Measurements from ENCODE around the gene WFDC5.

Gene WFDC5

DNA sequence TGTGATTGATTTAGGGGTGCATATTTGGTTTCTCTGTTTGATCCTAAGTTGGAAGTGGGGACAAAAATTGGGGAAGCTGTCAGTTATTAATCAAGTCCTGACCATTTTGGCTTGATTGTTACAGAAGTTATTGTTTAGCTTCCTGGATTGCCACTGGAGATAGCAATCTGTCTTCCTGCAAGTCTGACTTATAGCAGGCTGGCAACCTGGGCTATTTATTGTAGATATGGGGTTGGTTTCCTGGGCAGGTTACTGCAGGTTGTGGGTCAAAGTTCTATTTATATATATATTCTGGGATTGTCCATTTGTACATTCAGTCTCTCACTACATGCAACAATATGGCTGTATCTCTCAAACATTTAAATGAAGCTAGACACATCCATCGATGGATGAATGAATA, 31.8 kb downstream of the WFDC5 start:
- H3K36me3 ChIP-seq: peaks cover 26 to 41% (median 40%) of the 10 kb centered on the region in 3 donors

DNA sequence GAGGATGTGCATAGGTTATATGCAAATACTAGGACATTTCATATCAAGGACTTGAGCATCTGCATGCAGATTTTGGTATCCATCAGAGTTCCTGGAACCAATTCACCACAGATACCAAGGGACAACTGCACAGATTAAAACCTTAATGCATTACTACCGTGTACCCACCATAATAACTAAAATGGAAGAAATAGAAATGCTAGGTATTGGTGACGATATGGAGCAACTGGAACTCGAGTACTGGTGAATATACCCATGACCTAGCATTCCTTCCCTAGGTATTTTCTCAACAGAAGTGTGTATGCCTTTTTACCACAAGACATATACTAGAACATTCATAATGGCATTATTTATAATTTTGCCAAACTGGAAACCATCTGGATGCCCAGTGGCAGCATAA, 32.5 kb downstream of the WFDC5 start:
- no peak overlapping the region for H3K27ac ChIP-seq
- no peak overlapping the region for H3K4me3 ChIP-seq
- intact Hi-C loops (cut with DNase I; ENCODE audit: low total_unique reads): no loop called here
- H3K36me3 ChIP-seq: peaks cover 30 to 46% (median 40%) of the 10 kb centered on the region in 3 donors
- no peak for DNase-seq
- H3K27me3 ChIP-seq: no peaks in the 10 kb centered on the region
- TF ChIP-seq, protein P1, sequence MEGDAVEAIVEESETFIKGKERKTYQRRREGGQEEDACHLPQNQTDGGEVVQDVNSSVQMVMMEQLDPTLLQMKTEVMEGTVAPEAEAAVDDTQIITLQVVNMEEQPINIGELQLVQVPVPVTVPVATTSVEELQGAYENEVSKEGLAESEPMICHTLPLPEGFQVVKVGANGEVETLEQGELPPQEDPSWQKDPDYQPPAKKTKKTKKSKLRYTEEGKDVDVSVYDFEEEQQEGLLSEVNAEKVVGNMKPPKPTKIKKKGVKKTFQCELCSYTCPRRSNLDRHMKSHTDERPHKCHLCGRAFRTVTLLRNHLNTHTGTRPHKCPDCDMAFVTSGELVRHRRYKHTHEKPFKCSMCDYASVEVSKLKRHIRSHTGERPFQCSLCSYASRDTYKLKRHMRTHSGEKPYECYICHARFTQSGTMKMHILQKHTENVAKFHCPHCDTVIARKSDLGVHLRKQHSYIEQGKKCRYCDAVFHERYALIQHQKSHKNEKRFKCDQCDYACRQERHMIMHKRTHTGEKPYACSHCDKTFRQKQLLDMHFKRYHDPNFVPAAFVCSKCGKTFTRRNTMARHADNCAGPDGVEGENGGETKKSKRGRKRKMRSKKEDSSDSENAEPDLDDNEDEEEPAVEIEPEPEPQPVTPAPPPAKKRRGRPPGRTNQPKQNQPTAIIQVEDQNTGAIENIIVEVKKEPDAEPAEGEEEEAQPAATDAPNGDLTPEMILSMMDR (IDR thresholded peaks at IDR 0.05): no peak
- H3K4me1 ChIP-seq: no peaks in the 10 kb centered on the region
- peaks cover 0 to 3% (median 0%) of the 10 kb centered on the region in 3 donors for H3K9me3 ChIP-seq

More for the DNA sequence above, 31.8 kb downstream of the WFDC5 start:
- intact Hi-C loops (cut with DNase I; ENCODE audit: low total_unique reads): no loop called here
- Histone ChIP-seq H3K9me3 (peaks cover 0 to 3% (median 0%) of the 10 kb centered on the region in 3 donors), H3K27me3 (no peaks in the 10 kb centered on the region), H3K4me1 (no peaks in the 10 kb centered on the region), H3K4me3 (no peak overlapping the region), H3K27ac (no peak overlapping the region)
- DNase-seq: no peak
- TF ChIP-seq, protein P1 (IDR thresholded peaks at IDR 0.05): no peak

DNA sequence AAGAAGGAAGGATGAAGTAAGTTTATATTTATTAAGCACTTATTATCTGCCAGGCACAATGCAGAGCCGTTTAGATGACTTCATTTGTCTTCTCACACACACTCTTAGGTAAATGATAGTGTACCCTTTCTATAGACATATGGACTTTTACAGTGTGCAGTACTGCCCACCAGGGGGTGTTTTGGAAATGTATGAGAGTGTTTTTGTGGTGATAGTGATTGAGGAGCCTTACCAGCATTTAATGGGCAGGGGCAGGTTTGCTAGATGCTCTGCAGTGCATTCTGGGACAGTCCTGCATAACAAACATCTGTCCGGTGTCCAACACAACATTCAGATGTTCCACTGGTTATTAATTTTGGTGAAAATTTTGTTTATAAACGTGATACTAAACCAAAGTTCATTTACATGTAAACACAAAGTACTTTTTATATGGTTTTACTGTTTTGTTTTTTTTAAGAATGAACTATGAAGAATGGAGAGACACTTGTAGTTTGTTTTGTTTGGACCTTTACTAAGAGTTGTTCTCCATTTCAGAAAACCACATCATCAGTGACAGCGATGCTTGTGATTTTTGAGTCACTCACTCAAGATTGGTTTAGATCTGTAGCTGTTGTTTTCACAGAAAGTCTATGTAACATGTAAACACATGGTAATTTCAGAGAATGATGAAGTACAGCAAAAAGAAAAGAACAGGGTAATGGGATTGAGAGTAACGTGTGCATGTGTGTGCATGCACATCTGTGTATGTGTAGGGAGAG, 33.9 kb downstream of the WFDC5 start:
- H3K36me3 ChIP-seq: peaks cover 44 to 61% (median 47%) of the 10 kb centered on the region in 3 donors
- TF ChIP-seq, protein P1 (IDR thresholded peaks at IDR 0.05): no peak
- no peak for DNase-seq
- H3K27ac ChIP-seq: no peak overlapping the region
- no peaks in the 10 kb centered on the region for H3K27me3 ChIP-seq
- H3K9me3 ChIP-seq: peaks cover 0 to 3% (median 0%) of the 10 kb centered on the region in 3 donors
- no peak overlapping the region for H3K4me3 ChIP-seq
- intact Hi-C loops (cut with DNase I; ENCODE audit: low total_unique reads): no loop called here
- no peaks in the 10 kb centered on the region for H3K4me1 ChIP-seq

DNA sequence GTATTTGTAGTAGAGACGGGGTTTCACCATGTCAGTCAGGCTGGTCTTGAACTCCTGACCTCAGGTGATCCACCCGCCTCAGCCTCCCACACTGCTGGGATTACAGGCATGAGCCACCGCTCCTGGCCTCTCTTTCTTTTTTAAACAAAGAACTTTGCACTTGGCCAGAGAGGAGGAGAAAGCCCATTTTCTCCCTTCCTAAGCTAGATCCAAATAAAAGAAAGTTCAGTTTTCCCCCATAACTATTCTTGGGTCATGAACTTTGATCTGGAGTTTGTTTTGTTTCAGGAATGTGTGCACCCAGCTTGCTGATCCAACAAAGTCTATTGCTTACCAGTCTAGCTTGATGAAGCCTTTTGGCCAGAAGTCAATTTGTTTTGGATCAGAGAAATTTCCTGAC, 37.4 kb downstream of the WFDC5 start:
- TF ChIP-seq, protein P1 (IDR thresholded peaks at IDR 0.05): no peak
- H3K27ac ChIP-seq: no peak overlapping the region
- H3K36me3 ChIP-seq: peaks cover 57 to 69% (median 69%) of the 10 kb centered on the region in 3 donors
- no peaks in the 10 kb centered on the region for H3K4me1 ChIP-seq
- DNase-seq: no peak
- H3K4me3 ChIP-seq: no peak overlapping the region
- H3K9me3 ChIP-seq: peaks cover 0 to 1% (median 0%) of the 10 kb centered on the region in 3 donors
- no peaks in the 10 kb centered on the region for H3K27me3 ChIP-seq
- intact Hi-C loops (cut with DNase I; ENCODE audit: low total_unique reads): no loop called here

DNA sequence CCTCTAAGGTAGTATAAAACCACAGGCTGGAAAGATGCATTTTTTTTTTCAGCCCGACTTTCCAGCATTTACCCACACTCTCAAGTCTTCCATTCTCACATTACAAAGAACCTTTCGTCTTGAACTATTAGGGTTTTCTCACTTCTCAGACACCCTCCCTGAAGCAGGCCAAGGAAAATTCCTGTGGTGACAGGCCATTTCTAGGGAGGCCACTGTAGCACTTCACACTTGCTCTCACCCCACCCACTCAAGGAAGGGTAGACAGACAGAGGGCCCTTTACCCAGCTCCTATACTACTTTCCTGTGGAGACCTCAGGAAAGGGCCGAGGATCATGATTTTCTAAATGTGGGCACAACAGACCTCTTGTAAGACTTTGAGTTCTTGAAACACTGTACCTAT, 41.8 kb downstream of the WFDC5 start:
- Histone ChIP-seq H3K36me3 (peaks cover 20 to 46% (median 32%) of the 10 kb centered on the region in 3 donors), H3K9me3 (no peaks in the 10 kb centered on the region), H3K4me3 (no peak overlapping the region), H3K27ac (no peak overlapping the region), H3K4me1 (no peaks in the 10 kb centered on the region), H3K27me3 (no peaks in the 10 kb centered on the region)
- DNase-seq: no peak
- TF ChIP-seq, protein P1 (IDR thresholded peaks at IDR 0.05): no peak
- intact Hi-C loops (cut with DNase I; ENCODE audit: low total_unique reads): no loop called here

Measured in tibial artery (tissue), 4 donors.